ENCODE measurements around the gene SLC7A11.

SLC7A11 gene

DNA sequence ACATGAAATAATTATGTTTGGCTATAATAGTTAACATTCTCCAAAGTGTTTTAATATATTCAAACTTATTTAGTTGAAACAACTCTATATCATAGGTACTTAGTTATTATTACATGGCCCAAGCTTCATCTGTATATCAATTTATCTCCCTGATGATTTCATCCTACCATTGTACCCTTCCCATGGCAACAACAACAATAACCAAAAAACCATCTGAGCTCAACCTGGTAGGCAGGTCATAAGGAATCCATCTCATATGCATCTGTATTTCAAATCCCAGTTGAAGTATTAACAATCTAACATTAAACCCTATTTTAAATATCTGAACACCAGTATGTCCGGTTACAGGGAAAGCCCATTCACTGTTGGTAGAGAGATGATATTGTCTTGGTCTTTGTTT is 33.1 kb upstream of the SLC7A11 start:
- H3K9ac ChIP-seq (ENCODE audit: low read length) = no peak overlapping the region
- H3K4me1 ChIP-seq (ENCODE audit: insufficient read depth, low read length, severe bottlenecking) = peaks cover 9% of the 10 kb centered on the region
- no peaks in the 10 kb centered on the region for H3K9me2 ChIP-seq (ENCODE audit: low read depth, low read length)
- no peaks in the 10 kb centered on the region for H3K9me3 ChIP-seq (ENCODE audit: low read length)
- H3K4me3 ChIP-seq (ENCODE audit: low read depth, low read length, poor library complexity, severe bottlenecking) = no peak overlapping the region
- H2AFZ ChIP-seq (ENCODE audit: low read length) = no peak overlapping the region
- no peaks in the 10 kb centered on the region for H3F3A ChIP-seq (ENCODE audit: insufficient read depth, low read length)
- no peak overlapping the region for H3K4me2 ChIP-seq (ENCODE audit: low read length)
- H3K27ac ChIP-seq (ENCODE audit: low read depth, low read length, poor library complexity, severe bottlenecking) = no peak overlapping the region
- H3K36me3 ChIP-seq (ENCODE audit: insufficient read depth, low read length) = no peaks in the 10 kb centered on the region
- no peaks in the 10 kb centered on the region for H3K27me3 ChIP-seq (ENCODE audit: insufficient read depth, low read length)
- no peaks in the 10 kb centered on the region for H3K79me2 ChIP-seq (ENCODE audit: insufficient read depth, low read length)
- H4K20me1 ChIP-seq (ENCODE audit: insufficient read depth, low read length) = no peaks in the 10 kb centered on the region
- TF ChIP-seq EZH2 (IDR thresholded peaks at IDR 0.05; ENCODE audit: borderline replicate concordance, low read length) = no peak
- TF ChIP-seq, protein P1, sequence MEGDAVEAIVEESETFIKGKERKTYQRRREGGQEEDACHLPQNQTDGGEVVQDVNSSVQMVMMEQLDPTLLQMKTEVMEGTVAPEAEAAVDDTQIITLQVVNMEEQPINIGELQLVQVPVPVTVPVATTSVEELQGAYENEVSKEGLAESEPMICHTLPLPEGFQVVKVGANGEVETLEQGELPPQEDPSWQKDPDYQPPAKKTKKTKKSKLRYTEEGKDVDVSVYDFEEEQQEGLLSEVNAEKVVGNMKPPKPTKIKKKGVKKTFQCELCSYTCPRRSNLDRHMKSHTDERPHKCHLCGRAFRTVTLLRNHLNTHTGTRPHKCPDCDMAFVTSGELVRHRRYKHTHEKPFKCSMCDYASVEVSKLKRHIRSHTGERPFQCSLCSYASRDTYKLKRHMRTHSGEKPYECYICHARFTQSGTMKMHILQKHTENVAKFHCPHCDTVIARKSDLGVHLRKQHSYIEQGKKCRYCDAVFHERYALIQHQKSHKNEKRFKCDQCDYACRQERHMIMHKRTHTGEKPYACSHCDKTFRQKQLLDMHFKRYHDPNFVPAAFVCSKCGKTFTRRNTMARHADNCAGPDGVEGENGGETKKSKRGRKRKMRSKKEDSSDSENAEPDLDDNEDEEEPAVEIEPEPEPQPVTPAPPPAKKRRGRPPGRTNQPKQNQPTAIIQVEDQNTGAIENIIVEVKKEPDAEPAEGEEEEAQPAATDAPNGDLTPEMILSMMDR (IDR thresholded peaks at IDR 0.05; ENCODE audit: low read length) = no peak

DNA sequence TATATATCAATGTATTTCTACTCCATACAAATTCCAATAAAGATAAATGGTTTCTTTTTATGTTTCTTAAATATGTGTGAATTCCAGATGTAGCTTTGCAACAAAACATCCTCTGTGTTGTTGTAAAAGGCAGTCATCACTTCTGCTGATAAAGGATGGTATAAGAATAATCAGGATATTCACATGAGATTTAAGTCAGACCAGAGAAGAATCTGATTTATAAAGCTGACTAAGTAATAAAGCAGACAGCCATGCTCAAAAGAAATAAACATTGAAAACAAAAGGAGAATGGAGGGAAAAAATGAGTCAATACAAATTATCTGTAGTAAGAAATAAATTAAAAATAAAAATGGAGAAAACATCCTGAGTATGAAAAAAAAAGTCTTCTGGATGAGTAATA is 27.0 kb upstream of the SLC7A11 start:
- Histone ChIP-seq H3K9me3 (ENCODE audit: low read length) (no peaks in the 10 kb centered on the region), H3K9me2 (ENCODE audit: low read depth, low read length) (no peaks in the 10 kb centered on the region), H3K27me3 (ENCODE audit: insufficient read depth, low read length) (no peaks in the 10 kb centered on the region), H3K9ac (ENCODE audit: low read length) (no peak overlapping the region), H3F3A (ENCODE audit: insufficient read depth, low read length) (no peaks in the 10 kb centered on the region), H3K4me1 (ENCODE audit: insufficient read depth, low read length, severe bottlenecking) (peaks cover 11% of the 10 kb centered on the region), H3K27ac (ENCODE audit: low read depth, low read length, poor library complexity, severe bottlenecking) (no peak overlapping the region), H3K36me3 (ENCODE audit: insufficient read depth, low read length) (no peaks in the 10 kb centered on the region), H3K79me2 (ENCODE audit: insufficient read depth, low read length) (no peaks in the 10 kb centered on the region), H4K20me1 (ENCODE audit: insufficient read depth, low read length) (no peaks in the 10 kb centered on the region), H3K4me3 (ENCODE audit: low read depth, low read length, poor library complexity, severe bottlenecking) (no peak overlapping the region), H2AFZ (ENCODE audit: low read length) (no peak overlapping the region), H3K4me2 (ENCODE audit: low read length) (no peak overlapping the region)
- no peak for TF ChIP-seq EZH2 (IDR thresholded peaks at IDR 0.05; ENCODE audit: borderline replicate concordance, low read length)
- TF ChIP-seq, protein P1 (IDR thresholded peaks at IDR 0.05; ENCODE audit: low read length) = no peak

DNA sequence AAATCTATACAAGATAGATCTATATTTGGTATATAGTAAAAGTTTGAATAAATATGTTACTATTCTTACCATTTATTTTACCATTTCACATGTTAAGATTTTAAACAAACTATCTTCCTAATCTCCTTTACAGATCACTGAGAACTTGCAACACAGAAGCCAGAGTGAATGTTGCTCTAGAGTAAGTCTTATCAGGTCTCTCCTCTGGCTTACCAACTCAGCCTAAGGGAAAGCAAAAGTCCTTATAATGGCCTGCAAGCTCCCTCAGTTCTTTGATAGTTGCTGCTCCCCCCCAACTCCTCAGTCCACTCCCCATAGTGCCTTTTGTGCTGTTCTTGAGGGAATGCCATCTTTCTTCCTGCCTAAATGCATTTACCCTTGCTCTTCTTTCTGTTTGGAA is 25.7 kb upstream of the SLC7A11 start:
- Histone ChIP-seq H3F3A (ENCODE audit: insufficient read depth, low read length) (no peaks in the 10 kb centered on the region), H3K4me1 (ENCODE audit: insufficient read depth, low read length, severe bottlenecking) (peaks cover 13% of the 10 kb centered on the region), H3K27ac (ENCODE audit: low read depth, low read length, poor library complexity, severe bottlenecking) (no peak overlapping the region), H3K9ac (ENCODE audit: low read length) (no peak overlapping the region), H3K27me3 (ENCODE audit: insufficient read depth, low read length) (peaks cover 3% of the 10 kb centered on the region; the same call in 1 of the 2 replicates), H3K9me2 (ENCODE audit: low read depth, low read length) (no peaks in the 10 kb centered on the region), H2AFZ (ENCODE audit: low read length) (no peak overlapping the region), H3K9me3 (ENCODE audit: low read length) (no peaks in the 10 kb centered on the region), H4K20me1 (ENCODE audit: insufficient read depth, low read length) (no peaks in the 10 kb centered on the region), H3K4me2 (ENCODE audit: low read length) (no peak overlapping the region), H3K79me2 (ENCODE audit: insufficient read depth, low read length) (no peaks in the 10 kb centered on the region), H3K36me3 (ENCODE audit: insufficient read depth, low read length) (no peaks in the 10 kb centered on the region), H3K4me3 (ENCODE audit: low read depth, low read length, poor library complexity, severe bottlenecking) (no peak overlapping the region)
- TF ChIP-seq, protein P1 (IDR thresholded peaks at IDR 0.05; ENCODE audit: low read length) = no peak
- TF ChIP-seq EZH2 (IDR thresholded peaks at IDR 0.05; ENCODE audit: borderline replicate concordance, low read length) = no peak
